MCF 10A (cell line): ENCODE results near the gene METTL18. TPM values are rescaled to one million over a fixed set of nuclear protein-coding genes. Genes with fewer than 3 reads are reported as not detected.

Source experiments
- BruUV-seq: library from RNA; stranded (reverse); fragments of 400-500 nt; replicated peaks from 2 replicates; lab custom pipeline; 2021; lab: Mats Ljungman, UMichigan
- CTCF ChIA-PET: fragments of 300-600 bp; sonication (Branson Sonifier 250); formaldehyde crosslinking; extraction: SDS; loops from one replicate; lab custom pipeline; 2021; ENCODE audit warnings: antibody characterized with exemption, inconsistent platforms; lab: Yijun Ruan, JAX
- POLR2A ChIA-PET: fragments of 300-600, 350-650 bp; sonication (Branson Sonifier 250); formaldehyde crosslinking; extraction: SDS; loops from one replicate; lab custom pipeline; 2020; ENCODE audit warnings: antibody characterized with exemption, inconsistent platforms; lab: Yijun Ruan, JAX
- DNase-seq: peaks from one replicate; pipeline ENCODE4 v3.0.0-alpha.2; 2018; ENCODE audit not compliant: unreplicated experiment
- H3K27ac Mint-ChIP-seq: one replicate; pipeline ENCODE4 v1.8.0; 2022; ENCODE audit warnings: mild to moderate bottlenecking, low read depth, mixed read lengths; ENCODE audit not compliant: unreplicated experiment
- H3K27me3 Mint-ChIP-seq: one replicate; pipeline ENCODE4 v1.8.0; 2022; ENCODE audit warnings: mixed read lengths; ENCODE audit not compliant: insufficient read depth, unreplicated experiment
- H3K36me3 Mint-ChIP-seq: one replicate; pipeline ENCODE4 v1.8.0; 2022; ENCODE audit warnings: mild to moderate bottlenecking, moderate library complexity, mixed read lengths; ENCODE audit not compliant: insufficient read depth, unreplicated experiment
- H3K4me1 Mint-ChIP-seq: one replicate; pipeline ENCODE4 v1.8.0; 2022; ENCODE audit warnings: mixed read lengths; ENCODE audit not compliant: insufficient read depth, unreplicated experiment
- H3K4me3 Mint-ChIP-seq: one replicate; pipeline ENCODE4 v1.8.0; 2022; ENCODE audit warnings: mild to moderate bottlenecking, moderate library complexity, mixed read lengths; ENCODE audit not compliant: unreplicated experiment
- H3K9me3 Mint-ChIP-seq: one replicate; pipeline ENCODE4 v1.8.0; 2022; ENCODE audit warnings: mixed read lengths; ENCODE audit not compliant: unreplicated experiment
- intact Hi-C: fragments of 100-400 bp; cut with micrococcal nuclease; formaldehyde crosslinking; loops from 2 replicates; pipeline ENCODE4 v1.14.1; 2022
- total RNA-seq: library from RNA; stranded (reverse); gene quantifications from 2 replicates; pipeline ENCODE4 v1.2.3, GENCODE V29; 2022
- TF ChIP-seq, protein P1 (sequence below): fragments of 200-600 bp; IDR thresholded peaks from one replicate; pipeline ENCODE4 v1.8.0; 2022; ENCODE audit warnings: antibody characterized with exemption, mild to moderate bottlenecking; ENCODE audit not compliant: unreplicated experiment

Gene METTL18
- total RNA-seq, 1 experiment from 2014 or later: 2.8 TPM

- TF ChIP-seq, protein P1, sequence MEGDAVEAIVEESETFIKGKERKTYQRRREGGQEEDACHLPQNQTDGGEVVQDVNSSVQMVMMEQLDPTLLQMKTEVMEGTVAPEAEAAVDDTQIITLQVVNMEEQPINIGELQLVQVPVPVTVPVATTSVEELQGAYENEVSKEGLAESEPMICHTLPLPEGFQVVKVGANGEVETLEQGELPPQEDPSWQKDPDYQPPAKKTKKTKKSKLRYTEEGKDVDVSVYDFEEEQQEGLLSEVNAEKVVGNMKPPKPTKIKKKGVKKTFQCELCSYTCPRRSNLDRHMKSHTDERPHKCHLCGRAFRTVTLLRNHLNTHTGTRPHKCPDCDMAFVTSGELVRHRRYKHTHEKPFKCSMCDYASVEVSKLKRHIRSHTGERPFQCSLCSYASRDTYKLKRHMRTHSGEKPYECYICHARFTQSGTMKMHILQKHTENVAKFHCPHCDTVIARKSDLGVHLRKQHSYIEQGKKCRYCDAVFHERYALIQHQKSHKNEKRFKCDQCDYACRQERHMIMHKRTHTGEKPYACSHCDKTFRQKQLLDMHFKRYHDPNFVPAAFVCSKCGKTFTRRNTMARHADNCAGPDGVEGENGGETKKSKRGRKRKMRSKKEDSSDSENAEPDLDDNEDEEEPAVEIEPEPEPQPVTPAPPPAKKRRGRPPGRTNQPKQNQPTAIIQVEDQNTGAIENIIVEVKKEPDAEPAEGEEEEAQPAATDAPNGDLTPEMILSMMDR: no peak
- DNase-seq: no peak
- Mint-ChIP-seq H3K4me3 (no peak overlapping the region), H3K9me3 (no peaks in the 10 kb centered on the region), H3K27me3 (no peaks in the 10 kb centered on the region), H3K36me3 (no peaks in the 10 kb centered on the region), H3K4me1 (no peaks in the 10 kb centered on the region), H3K27ac (no peak overlapping the region)
- intact Hi-C loops: no loop called here
- POLR2A ChIA-PET: no interaction called here
- CTCF ChIA-PET: interaction anchor here (0.9 kb wide), 1 partner anchor 48 kb away, joined by 3 read pairs; no protein-coding TSS in a partner anchor
- no TSS peak for BruUV-seq
These were observed 32.0 kb downstream of the METTL18 start for GRCh38 chr1:169762699-169763098.

GRCh38 chr1:169759038-169759437, 35.7 kb downstream of the METTL18 start:
- H3K36me3 Mint-ChIP-seq: no peaks in the 10 kb centered on the region
- no peak for DNase-seq
- H3K4me1 Mint-ChIP-seq: no peaks in the 10 kb centered on the region
- ChIA-PET POLR2A (no interaction called here), CTCF (interaction anchor here (0.9 to 2.3 kb wide), 2 partner anchors 11 to 50 kb away, joined by 3 to 5 read pairs; no protein-coding TSS in a partner anchor)
- H3K27ac Mint-ChIP-seq: no peak overlapping the region
- TF ChIP-seq, protein P1: no peak
- no peak overlapping the region for H3K4me3 Mint-ChIP-seq
- no TSS peak for BruUV-seq
- intact Hi-C loops: no loop called here
- no peaks in the 10 kb centered on the region for H3K9me3 Mint-ChIP-seq
- H3K27me3 Mint-ChIP-seq: peaks cover 9% of the 10 kb centered on the region

- TF ChIP-seq, protein P1: no peak
- no peak overlapping the region for H3K4me3 Mint-ChIP-seq
- POLR2A ChIA-PET: interaction anchor here (0.7 kb wide), 1 partner anchor 99 kb away, joined by 3 read pairs; no protein-coding TSS in a partner anchor
- intact Hi-C loops: no loop called here
- no peaks in the 10 kb centered on the region for H3K9me3 Mint-ChIP-seq
- no peaks in the 10 kb centered on the region for H3K4me1 Mint-ChIP-seq
- DNase-seq: no peak
- H3K36me3 Mint-ChIP-seq: no peaks in the 10 kb centered on the region
- CTCF ChIA-PET: interaction anchor here (1.0 kb wide), 1 partner anchor 13 kb away, joined by 3 read pairs; no protein-coding TSS in a partner anchor
- no TSS peak for BruUV-seq
- H3K27me3 Mint-ChIP-seq: peaks cover 15% of the 10 kb centered on the region
- H3K27ac Mint-ChIP-seq: no peak overlapping the region
These were observed 41.2 kb downstream of the METTL18 start for GRCh38 chr1:169753549-169753948.

DNA sequence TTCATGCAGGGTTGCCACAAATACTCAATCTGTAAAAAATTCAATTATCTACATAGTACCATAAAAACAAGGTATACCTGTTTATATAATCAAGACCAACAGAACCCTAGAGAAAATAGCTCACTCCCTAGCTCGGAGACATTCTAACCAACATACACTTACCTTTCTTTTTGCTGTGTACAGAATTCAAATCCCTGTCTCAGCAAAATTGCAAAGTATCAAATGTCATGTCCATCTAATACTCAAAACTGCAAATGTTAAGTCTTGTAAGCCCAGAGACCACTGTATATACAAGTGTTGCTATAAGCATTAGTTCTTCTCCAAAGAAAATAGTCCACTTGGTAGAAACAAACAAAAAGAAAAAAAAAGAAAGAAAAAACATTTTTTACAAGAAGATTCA, 44.7 kb downstream of the METTL18 start:
- CTCF ChIA-PET: interaction anchor here (1.1 kb wide), 1 partner anchor 45 kb away, joined by 4 read pairs; the partner anchor contains the start of gene METTL18
- intact Hi-C loops: no loop called here

More for the DNA sequence above, 44.7 kb downstream of the METTL18 start:
- no TSS peak for BruUV-seq
- DNase-seq: no peak
- POLR2A ChIA-PET: no interaction called here
- Mint-ChIP-seq H3K27me3 (peaks cover 15% of the 10 kb centered on the region), H3K36me3 (no peaks in the 10 kb centered on the region), H3K9me3 (no peaks in the 10 kb centered on the region), H3K4me3 (no peak overlapping the region), H3K27ac (no peak overlapping the region), H3K4me1 (peaks cover 5% of the 10 kb centered on the region)
- TF ChIP-seq, protein P1: no peak
